ENCODE measurements around the gene DUSP22.

DUSP22 gene

DNA sequence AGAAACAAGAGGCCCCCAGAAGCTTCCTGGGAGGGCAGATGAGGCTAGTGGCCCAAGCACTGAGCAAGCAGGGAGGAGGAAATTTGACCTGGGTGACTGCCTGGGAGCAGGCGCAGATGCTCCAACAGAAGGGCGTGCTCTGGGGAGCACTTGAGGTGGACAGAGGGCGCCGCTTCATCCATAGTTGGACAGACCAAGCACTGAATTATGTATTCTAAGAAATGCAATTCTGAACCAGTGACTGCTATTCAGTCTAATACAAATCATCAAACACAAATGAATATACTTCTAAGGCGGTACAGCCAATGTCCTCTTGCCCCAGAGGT lies 70.6 kb downstream of the DUSP22 start:
- Histone ChIP-seq H3K27ac (ENCODE audit: low read depth, low read length) (no peak overlapping the region), H3K4me3 (ENCODE audit: low read depth, low read length) (no peak overlapping the region), H3K9ac (ENCODE audit: low read length) (no peak overlapping the region), H3K27me3 (ENCODE audit: control insufficient read depth, insufficient read depth, low read length) (no peaks in the 10 kb centered on the region), H3K9me3 (ENCODE audit: control insufficient read depth, insufficient read depth, low read depth, low read length) (peaks cover 65% of the 10 kb centered on the region), H3K4me1 (ENCODE audit: control insufficient read depth, insufficient read depth, low read length) (no peaks in the 10 kb centered on the region), H3K36me3 (ENCODE audit: control insufficient read depth, insufficient read depth, low read length) (no peaks in the 10 kb centered on the region)

- Histone ChIP-seq H3K27me3 (ENCODE audit: control insufficient read depth, insufficient read depth, low read length) (no peaks in the 10 kb centered on the region), H3K4me1 (ENCODE audit: control insufficient read depth, insufficient read depth, low read length) (no peaks in the 10 kb centered on the region), H3K27ac (ENCODE audit: low read depth, low read length) (no peak overlapping the region), H3K36me3 (ENCODE audit: control insufficient read depth, insufficient read depth, low read length) (no peaks in the 10 kb centered on the region), H3K9me3 (ENCODE audit: control insufficient read depth, insufficient read depth, low read depth, low read length) (peaks cover 63% of the 10 kb centered on the region), H3K4me3 (ENCODE audit: low read depth, low read length) (no peak overlapping the region), H3K9ac (ENCODE audit: low read length) (no peak overlapping the region)
These were observed 71.0 kb downstream of the DUSP22 start for GRCh38 chr6:363291-363690.

GRCh38 chr6:363909-364308 lies 71.6 kb downstream of the DUSP22 start:
- H3K27ac ChIP-seq (ENCODE audit: low read depth, low read length): no peak overlapping the region
- H3K9ac ChIP-seq (ENCODE audit: low read length): no peak overlapping the region
- H3K4me1 ChIP-seq (ENCODE audit: control insufficient read depth, insufficient read depth, low read length): no peaks in the 10 kb centered on the region

DNA sequence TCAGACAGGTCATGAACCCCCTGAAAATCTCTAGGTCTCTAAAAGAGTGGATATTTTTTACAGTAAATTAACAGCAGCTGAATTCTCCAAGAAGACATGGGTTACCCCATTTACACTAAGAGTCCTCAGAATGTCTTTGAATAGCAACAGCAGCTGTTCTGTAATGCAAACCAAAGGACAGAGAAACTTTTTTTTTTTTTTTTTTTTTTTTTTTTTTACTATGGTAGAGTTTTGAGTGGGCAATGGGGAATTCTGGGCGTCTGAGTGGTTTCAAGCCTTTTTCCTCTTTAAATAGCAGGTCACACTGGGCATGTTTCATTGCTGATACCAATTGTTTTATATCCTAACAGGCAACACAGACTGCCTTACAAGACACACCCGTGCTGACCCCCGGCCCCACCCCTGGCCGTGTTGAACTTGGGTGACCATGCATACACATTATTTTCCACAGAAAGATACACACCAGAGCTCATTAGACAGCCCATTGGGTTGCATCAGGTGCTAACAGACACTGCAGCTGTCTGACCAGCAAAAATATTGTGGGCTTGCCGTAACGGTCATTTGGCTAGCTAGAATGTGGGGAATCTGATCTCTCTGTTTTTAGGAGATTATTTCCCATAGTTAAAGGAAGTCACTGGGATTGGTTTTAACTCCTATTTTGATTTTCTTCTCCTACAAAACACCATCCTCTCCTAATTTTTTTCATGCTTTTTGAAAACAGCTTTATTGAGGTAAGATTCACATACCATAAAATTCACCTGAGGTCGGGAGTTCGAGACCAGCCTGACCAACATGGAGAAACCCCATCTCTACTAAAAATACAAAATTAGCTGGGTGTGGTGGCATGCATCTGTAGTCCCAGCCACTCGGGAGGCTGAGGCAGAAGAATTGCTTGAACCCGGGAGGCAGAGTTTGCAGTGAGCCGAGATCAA lies 72.6 kb downstream of the DUSP22 start:
- H3K9me3 ChIP-seq (ENCODE audit: control insufficient read depth, insufficient read depth, low read depth, low read length): peaks cover 57% of the 10 kb centered on the region
- no peaks in the 10 kb centered on the region for H3K36me3 ChIP-seq (ENCODE audit: control insufficient read depth, insufficient read depth, low read length)
- no peaks in the 10 kb centered on the region for H3K4me1 ChIP-seq (ENCODE audit: control insufficient read depth, insufficient read depth, low read length)
- no peak overlapping the region for H3K9ac ChIP-seq (ENCODE audit: low read length)
- H3K4me3 ChIP-seq (ENCODE audit: low read depth, low read length): no peak overlapping the region
- no peaks in the 10 kb centered on the region for H3K27me3 ChIP-seq (ENCODE audit: control insufficient read depth, insufficient read depth, low read length)
- no peak overlapping the region for H3K27ac ChIP-seq (ENCODE audit: low read depth, low read length)

More at GRCh38 chr6:363909-364308, 71.6 kb downstream of the DUSP22 start:
- H3K4me3 ChIP-seq (ENCODE audit: low read depth, low read length): no peak overlapping the region
- no peaks in the 10 kb centered on the region for H3K27me3 ChIP-seq (ENCODE audit: control insufficient read depth, insufficient read depth, low read length)
- H3K36me3 ChIP-seq (ENCODE audit: control insufficient read depth, insufficient read depth, low read length): no peaks in the 10 kb centered on the region
- H3K9me3 ChIP-seq (ENCODE audit: control insufficient read depth, insufficient read depth, low read depth, low read length): peaks cover 57% of the 10 kb centered on the region

GRCh38 chr6:365835-366234 lies 73.5 kb downstream of the DUSP22 start:
- Histone ChIP-seq H3K4me1 (ENCODE audit: control insufficient read depth, insufficient read depth, low read length) (no peaks in the 10 kb centered on the region), H3K36me3 (ENCODE audit: control insufficient read depth, insufficient read depth, low read length) (no peaks in the 10 kb centered on the region), H3K9ac (ENCODE audit: low read length) (no peak overlapping the region), H3K27me3 (ENCODE audit: control insufficient read depth, insufficient read depth, low read length) (no peaks in the 10 kb centered on the region), H3K27ac (ENCODE audit: low read depth, low read length) (no peak overlapping the region), H3K9me3 (ENCODE audit: control insufficient read depth, insufficient read depth, low read depth, low read length) (peaks cover 60% of the 10 kb centered on the region), H3K4me3 (ENCODE audit: low read depth, low read length) (no peak overlapping the region)

- Histone ChIP-seq H3K4me3 (ENCODE audit: low read depth, low read length) (no peak overlapping the region), H3K27me3 (ENCODE audit: control insufficient read depth, insufficient read depth, low read length) (no peaks in the 10 kb centered on the region), H3K27ac (ENCODE audit: low read depth, low read length) (no peak overlapping the region), H3K4me1 (ENCODE audit: control insufficient read depth, insufficient read depth, low read length) (no peaks in the 10 kb centered on the region), H3K9me3 (ENCODE audit: control insufficient read depth, insufficient read depth, low read depth, low read length) (peaks cover 53% of the 10 kb centered on the region), H3K9ac (ENCODE audit: low read length) (no peak overlapping the region), H3K36me3 (ENCODE audit: control insufficient read depth, insufficient read depth, low read length) (no peaks in the 10 kb centered on the region)
These were observed 74.4 kb downstream of the DUSP22 start for GRCh38 chr6:366389-367297.

DNA sequence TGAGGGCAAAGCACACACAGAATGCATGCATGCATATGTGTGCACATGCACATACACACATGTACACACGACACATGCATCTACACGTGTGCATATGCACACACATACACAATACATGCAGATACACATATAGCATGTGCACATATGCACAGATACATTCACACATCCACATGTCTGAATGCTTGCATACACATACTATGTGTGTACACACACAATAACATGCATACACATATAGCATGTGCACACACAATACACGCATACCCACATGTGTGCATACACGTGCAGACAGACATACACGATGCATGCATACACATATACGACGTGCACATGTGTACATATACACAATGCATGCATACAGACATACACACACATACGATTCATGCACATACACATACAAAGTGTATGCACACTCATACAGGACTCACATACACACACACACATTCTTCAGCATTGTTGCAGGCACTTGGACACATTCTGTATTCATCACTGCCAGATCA lies 75.1 kb downstream of the DUSP22 start:
- H3K9ac ChIP-seq (ENCODE audit: low read length): no peak overlapping the region
- H3K27me3 ChIP-seq (ENCODE audit: control insufficient read depth, insufficient read depth, low read length): peaks cover 5% of the 10 kb centered on the region; the same call in 1 of the 2 replicates
- H3K4me1 ChIP-seq (ENCODE audit: control insufficient read depth, insufficient read depth, low read length): no peaks in the 10 kb centered on the region
- no peak overlapping the region for H3K27ac ChIP-seq (ENCODE audit: low read depth, low read length)
- H3K4me3 ChIP-seq (ENCODE audit: low read depth, low read length): no peak overlapping the region
- no peaks in the 10 kb centered on the region for H3K36me3 ChIP-seq (ENCODE audit: control insufficient read depth, insufficient read depth, low read length)
- H3K9me3 ChIP-seq (ENCODE audit: control insufficient read depth, insufficient read depth, low read depth, low read length): peaks cover 56% of the 10 kb centered on the region

GRCh38 chr6:367891-368630 lies 75.8 kb downstream of the DUSP22 start:
- Histone ChIP-seq H3K4me3 (ENCODE audit: low read depth, low read length) (no peak overlapping the region), H3K9ac (ENCODE audit: low read length) (no peak overlapping the region), H3K9me3 (ENCODE audit: control insufficient read depth, insufficient read depth, low read depth, low read length) (peaks cover 56% of the 10 kb centered on the region), H3K27me3 (ENCODE audit: control insufficient read depth, insufficient read depth, low read length) (peaks cover 12% of the 10 kb centered on the region; the same call in 1 of the 2 replicates), H3K27ac (ENCODE audit: low read depth, low read length) (no peak overlapping the region), H3K4me1 (ENCODE audit: control insufficient read depth, insufficient read depth, low read length) (no peaks in the 10 kb centered on the region), H3K36me3 (ENCODE audit: control insufficient read depth, insufficient read depth, low read length) (no peaks in the 10 kb centered on the region)

- peaks cover 14% of the 10 kb centered on the region; the same call in 1 of the 2 replicates for H3K27me3 ChIP-seq (ENCODE audit: control insufficient read depth, insufficient read depth, low read length)
- H3K9me3 ChIP-seq (ENCODE audit: control insufficient read depth, insufficient read depth, low read depth, low read length): peaks cover 49% of the 10 kb centered on the region; the same call in 1 of the 2 replicates
- H3K4me1 ChIP-seq (ENCODE audit: control insufficient read depth, insufficient read depth, low read length): peaks cover 8% of the 10 kb centered on the region
- no peak overlapping the region for H3K9ac ChIP-seq (ENCODE audit: low read length)
- H3K27ac ChIP-seq (ENCODE audit: low read depth, low read length): no peak overlapping the region
- no peaks in the 10 kb centered on the region for H3K36me3 ChIP-seq (ENCODE audit: control insufficient read depth, insufficient read depth, low read length)
- H3K4me3 ChIP-seq (ENCODE audit: low read depth, low read length): no peak overlapping the region
These were observed 77.5 kb downstream of the DUSP22 start for GRCh38 chr6:369559-370431.

DNA sequence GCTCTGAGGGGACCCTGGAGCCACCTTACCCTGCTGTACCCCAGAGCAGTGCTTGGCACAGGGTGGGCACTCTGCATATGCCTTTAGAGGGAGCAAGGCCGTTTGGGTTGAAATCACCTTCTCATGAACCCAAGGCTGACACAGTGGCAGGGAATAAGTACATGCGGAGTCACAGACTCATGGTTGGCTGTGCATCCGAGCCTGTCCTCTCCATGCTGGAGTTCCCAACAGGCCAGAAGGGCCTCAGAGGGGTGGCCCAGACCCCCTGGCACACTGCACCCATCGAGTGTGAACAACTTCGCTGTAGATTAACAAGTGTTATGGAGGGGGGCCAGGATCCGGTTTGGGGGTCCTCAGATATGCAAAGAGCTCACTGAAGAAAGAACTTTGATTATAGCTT lies 78.3 kb downstream of the DUSP22 start:
- Histone ChIP-seq H3K4me3 (ENCODE audit: low read depth, low read length) (no peak overlapping the region), H3K4me1 (ENCODE audit: control insufficient read depth, insufficient read depth, low read length) (peaks cover 8% of the 10 kb centered on the region), H3K9me3 (ENCODE audit: control insufficient read depth, insufficient read depth, low read depth, low read length) (peaks cover 50% of the 10 kb centered on the region; the same call in 1 of the 2 replicates), H3K27ac (ENCODE audit: low read depth, low read length) (no peak overlapping the region), H3K9ac (ENCODE audit: low read length) (no peak overlapping the region), H3K36me3 (ENCODE audit: control insufficient read depth, insufficient read depth, low read length) (no peaks in the 10 kb centered on the region), H3K27me3 (ENCODE audit: control insufficient read depth, insufficient read depth, low read length) (peaks cover 14% of the 10 kb centered on the region; the same call in 1 of the 2 replicates)
